HepG2 (cell line): Measurements from ENCODE around the gene TJP3. TPM values are rescaled to one million over a fixed set of nuclear protein-coding genes. Genes with fewer than 3 reads are reported as not detected.
A peak's percentile ranks its signal among the peaks of the same experiment; 100 is the strongest.

Source experiments
- ATAC-seq: fragments of 200-7000 bp; cut with Tn5 transposase; 3 replicates; pipeline ENCODE4 v1.9.1; 2020; ENCODE audit warnings: mild to moderate bottlenecking, moderate library complexity
- BruUV-seq: library from RNA; stranded (reverse); fragments of 400-500 nt; replicated peaks from 2 replicates; lab custom pipeline; 2021; lab: Mats Ljungman, UMichigan
- CTCF ChIA-PET: fragments of 300-600 bp; formaldehyde crosslinking; extraction: SDS; loops from one replicate; lab custom pipeline; 2021; ENCODE audit warnings: low total read pairs, inconsistent platforms, low intra/inter-chr PET ratio; lab: Yijun Ruan, JAX
- POLR2A ChIA-PET: fragments of 350-600 bp; sonication (Branson Sonifier 250); formaldehyde crosslinking; loops from one replicate; lab custom pipeline; 2020; ENCODE audit warnings: antibody characterized with exemption, inconsistent platforms; lab: Yijun Ruan, JAX
- DNase-seq: peaks from one replicate; pipeline ENCODE4 v3.0.0-alpha.2; 2015; ENCODE audit warnings: low spot score
- FAIRE-seq: peaks from 3 replicates; lab custom pipeline; 2011; peaks lifted over from hg19 to GRCh38; lab: Jason Lieb, UNC
- H2AFZ ChIP-seq: one replicate; pipeline ENCODE4 v1.6.1; 2011; ENCODE audit warnings: low read length, inconsistent platforms
- H3K27ac ChIP-seq: fragments of 300-600 bp; 3 replicates; pipeline ENCODE4 v1.8.0; 2011; ENCODE audit warnings: mixed run types, mild to moderate bottlenecking, mixed read lengths, low read length, inconsistent platforms; ENCODE audit not compliant: insufficient read depth; ENCODE audit errors: extremely low read length
- H3K27me3 ChIP-seq, 2 experiments: fragments of 200-600 bp in 1 of 2; 2 replicates in 1 of 2; 3 replicates in 1 of 2; pipeline versions ENCODE4 v1.6.0 to v1.8.0; 2011; ENCODE audit warnings: low read length in 2 of 2, mild to moderate bottlenecking in 2 of 2, moderate library complexity in 2 of 2, inconsistent platforms in 1 of 2; ENCODE audit not compliant: insufficient read depth in 2 of 2, control insufficient read depth in 1 of 2
- H3K36me3 ChIP-seq, 2 experiments: fragments of 200-600 bp in 1 of 2; replicated peaks in 1 of 2; 2 replicates in 1 of 2; 3 replicates in 1 of 2; pipeline versions ENCODE4 v1.5.1 to v1.8.0; 2011; ENCODE audit warnings: low read length in 2 of 2, inconsistent platforms in 1 of 2; ENCODE audit not compliant: insufficient read depth in 2 of 2, control insufficient read depth in 1 of 2
- H3K4me1 ChIP-seq: 2 replicates; pipeline ENCODE4 v1.5.1; 2012; ENCODE audit warnings: low read length, inconsistent platforms; ENCODE audit not compliant: insufficient read depth
- H3K4me2 ChIP-seq: 2 replicates; pipeline ENCODE4 v1.6.0; 2011; ENCODE audit warnings: low read depth, low read length, inconsistent platforms
- H3K4me3 ChIP-seq, 3 experiments: fragments of 200-600 bp in 1 of 3; sonication (generic), shearing (Covaris generic) in 1 of 3; replicated peaks in 1 of 3; 2 replicates each; pipeline ENCODE4 v1.5.1; 2011 to 2016; ENCODE audit warnings: low read length in 3 of 3, inconsistent platforms in 2 of 3, low read depth in 2 of 3, mild to moderate bottlenecking in 2 of 3, control low read depth in 1 of 3, mixed read lengths in 1 of 3; ENCODE audit not compliant: insufficient read depth in 1 of 3
- H3K79me2 ChIP-seq: one replicate; pipeline ENCODE4 v1.6.1; 2011; ENCODE audit warnings: low read length, inconsistent platforms; ENCODE audit not compliant: insufficient read depth
- H3K9ac ChIP-seq: 2 replicates; pipeline ENCODE4 v1.6.0; 2011; ENCODE audit warnings: mild to moderate bottlenecking, low read depth, low read length, inconsistent platforms; ENCODE audit not compliant: insufficient read depth
- H3K9me3 ChIP-seq: 2 replicates; pipeline ENCODE4 v1.5.1; 2012; ENCODE audit warnings: mild to moderate bottlenecking, low read length
- H4K20me1 ChIP-seq: 2 replicates; pipeline ENCODE4 v1.6.0; 2011; ENCODE audit warnings: inconsistent platforms, mild to moderate bottlenecking, low read length, moderate library complexity; ENCODE audit not compliant: insufficient read depth
- BATF2 ChIP-seq: sonication (generic); formaldehyde crosslinking; IDR thresholded peaks from 2 replicates; pipeline ENCODE4 v1.8.0; 2022; ENCODE audit warnings: mild to moderate bottlenecking, missing genetic modification reagents, moderate library complexity
- EP300 ChIP-seq, 3 experiments: sonication (generic) in 1 of 3; formaldehyde crosslinking in 1 of 3; IDR thresholded peaks; 2 replicates each; pipeline versions ENCODE4 v1.5.1 to v1.6.1; 2011 to 2020; ENCODE audit warnings: low read depth in 2 of 3, low read length in 2 of 3, borderline replicate concordance in 1 of 3, improper control_type of control experiment in 1 of 3, mild to moderate bottlenecking in 1 of 3, missing genetic modification reagents in 1 of 3, moderate library complexity in 1 of 3
- GABPA ChIP-seq, 2 experiments: IDR thresholded peaks; 2 replicates each; pipeline ENCODE4 v1.6.1; 2011 to 2016; ENCODE audit warnings: low read depth in 2 of 2, low read length in 1 of 2, missing biosample characterization in 1 of 2, missing genetic modification characterization in 1 of 2
- MIER2 ChIP-seq: IDR thresholded peaks from 2 replicates; pipeline ENCODE4 v1.6.1; 2016; ENCODE audit warnings: missing biosample characterization, missing genetic modification reagents
- NFYB ChIP-seq: sonication (generic); formaldehyde crosslinking; IDR thresholded peaks from 2 replicates; pipeline ENCODE4 v1.4.0; 2020; ENCODE audit warnings: missing genetic modification reagents
- SALL1 ChIP-seq: sonication (generic); formaldehyde crosslinking; IDR thresholded peaks from 2 replicates; pipeline ENCODE4 v1.8.0; 2022; ENCODE audit warnings: mild to moderate bottlenecking, missing genetic modification reagents
- SMAD1 ChIP-seq: sonication (generic); formaldehyde crosslinking; IDR thresholded peaks from 2 replicates; pipeline ENCODE4 v1.4.0; 2020; ENCODE audit warnings: missing genetic modification reagents, low read depth, mild to moderate bottlenecking, borderline replicate concordance
- TEAD3 ChIP-seq: optimal IDR thresholded peaks from 2 replicates; pipeline ENCODE3; 2016; ENCODE audit warnings: borderline replicate concordance
- ZNF12 ChIP-seq: sonication (generic); formaldehyde crosslinking; IDR thresholded peaks from 2 replicates; pipeline ENCODE4 v1.5.0; 2020; ENCODE audit warnings: missing genetic modification reagents
- ZNF224 ChIP-seq: sonication (generic); formaldehyde crosslinking; IDR thresholded peaks from 2 replicates; pipeline ENCODE4 v1.5.0; 2020; ENCODE audit warnings: mild to moderate bottlenecking, missing genetic modification reagents
- ZNF274 ChIP-seq: sonication (generic); formaldehyde crosslinking; IDR thresholded peaks from 2 replicates; pipeline ENCODE4 v1.5.1; 2020; ENCODE audit warnings: mild to moderate bottlenecking, missing genetic modification reagents
- ZNF3 ChIP-seq: IDR thresholded peaks from 2 replicates; pipeline ENCODE4 v1.7.0; 2017; ENCODE audit warnings: inconsistent platforms
- ZSCAN9 ChIP-seq: IDR thresholded peaks from 2 replicates; pipeline ENCODE4 v1.6.1; 2016; ENCODE audit warnings: borderline replicate concordance
- WGBS: methylation state at CpG from one replicate; pipeline ENCODE4 v1.1.6; 2017; ENCODE audit warnings: low lambda C conversion rate; 5-methylcytosine and 5-hydroxymethylcytosine counted together
- in situ Hi-C: cut with HindIII; loops from 2 replicates; pipeline ENCODE4 v1.10.0; 2017; ENCODE audit warnings: low pct_unique_long_range_greater_than_20kb; ENCODE audit not compliant: extremely low pct_ligation_motif_present
- intact Hi-C: fragments of 100-400 bp; cut with micrococcal nuclease; formaldehyde crosslinking; loops from one replicate; pipeline ENCODE4 v1.10.0; 2022; ENCODE audit not compliant: unreplicated experiment
- polyA plus RNA-seq, 8 experiments: library from polyadenylated mRNA; depleted of rRNA in 3 of 8; stranded (reverse) in 7 of 8; unstranded in 1 of 8; fragments of >200 nt; fragmentation: Illumina TruSeq in 4 of 8; extraction: Trizol in 4 of 8; gene quantifications; 2 replicates each; pipeline versions ENCODE4 v1.2.1 to v1.2.3, GENCODE V29; 2011 to 2016; ENCODE audit warnings: low read depth in 4 of 8, missing spikeins in 1 of 8, mixed read lengths in 1 of 8; ENCODE audit not compliant: insufficient read depth in 1 of 8
- total RNA-seq, 5 experiments: library from RNA; depleted of rRNA; stranded (reverse); fragments of >200 nt; fragmentation: Illumina TruSeq; extraction: Trizol; gene quantifications; 2 replicates each; pipeline ENCODE4 v1.2.3, GENCODE V29; 2016; ENCODE audit warnings: low read depth in 1 of 5
- TF ChIP-seq, protein P1 (sequence below): sonication (generic); formaldehyde crosslinking; IDR thresholded peaks from 2 replicates; pipeline ENCODE4 v1.4.0; 2020; ENCODE audit warnings: missing genetic modification reagents, borderline replicate concordance
- TF ChIP-seq, protein P2 (sequence below), 2 experiments: fragments of 450-650 bp in 1 of 2; sonication (generic) in 1 of 2; formaldehyde crosslinking; IDR thresholded peaks; 2 replicates each; pipeline versions ENCODE4 v1.5.0 to v1.8.0; 2020 to 2022; ENCODE audit warnings: mild to moderate bottlenecking in 1 of 2, missing genetic modification reagents in 1 of 2
- TF ChIP-seq, protein P3 (sequence below): fragments of 450-650 bp; IDR thresholded peaks from 2 replicates; pipeline ENCODE4 v1.6.1; 2016
- TF ChIP-seq, protein P4 (sequence below): sonication (generic); formaldehyde crosslinking; IDR thresholded peaks from 2 replicates; pipeline ENCODE4 v1.4.0; 2020; ENCODE audit warnings: mild to moderate bottlenecking, missing genetic modification reagents

The TJP3 gene
- total and polyA plus RNA-seq, 2 of the 13 experiments (the other 11 are each of a cell fraction or from before 2014, with no cell fraction given) = 2.3 to 21.5 TPM

DNA sequence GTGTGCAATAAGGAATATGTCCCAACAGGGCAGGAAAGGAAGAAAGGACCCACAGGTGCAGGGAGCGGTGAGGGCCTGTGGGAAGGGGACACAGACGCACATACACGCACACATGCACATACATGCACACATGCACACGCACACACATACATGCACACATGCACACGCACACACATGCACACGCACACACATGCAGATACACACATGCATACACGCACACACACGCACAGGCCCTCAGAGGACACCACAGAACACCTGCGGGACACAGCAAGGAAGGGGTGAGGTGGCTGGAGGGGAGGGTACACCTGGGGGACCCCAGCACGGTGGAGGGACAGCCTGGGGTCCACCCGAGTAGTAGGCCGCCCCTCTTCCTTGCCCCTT lies 20.8 kb upstream of the TJP3 start:
- Histone ChIP-seq H3K4me2 (peak overlapping the region; percentile 69; the same call in 1 of the 2 replicates), H3K9ac (no peak overlapping the region), H3K27me3 (no peaks in the 10 kb centered on the region), H3K79me2 (peaks cover 3% of the 10 kb centered on the region), H3K27ac (peak overlapping the region; percentile 68), H3K4me3 (peak overlapping the region; percentile 37 to 66 (median 60); a peak in 4 of 6 replicates), H2AFZ (no peak overlapping the region), H3K36me3 (peaks cover 2 to 5% of the 10 kb centered on the region in 2 experiments; a peak in 3 of 5 replicates), H3K4me1 (peaks cover 22% of the 10 kb centered on the region), H3K9me3 (peaks cover 9% of the 10 kb centered on the region; the same call in 1 of the 2 replicates), H4K20me1 (peaks cover 1% of the 10 kb centered on the region; the same call in 1 of the 2 replicates)
- ChIA-PET CTCF (no interaction called here), POLR2A (interaction anchor here (0.6 to 1.7 kb wide), 4 partner anchors 13 to 75 kb away, joined by 3 to 7 read pairs (median 4); partner anchors contain the start of genes MRPL54, PIP5K1C and TJP3)
- TF ChIP-seq TEAD3 (CRISPR knock-in tag) (no peak), SMAD1 (CRISPR knock-in tag) (no peak), NFYB (CRISPR knock-in tag) (no peak), GABPA (IDR thresholded peaks at IDR 0.05; ENCODE audit: low read depth, low read length) (no peak), GABPA (CRISPR knock-in tag; IDR thresholded peaks at IDR 0.05; ENCODE audit: low read depth) (no peak), SALL1 (CRISPR knock-in tag) (no peak), ZNF12 (no peak), BATF2 (CRISPR knock-in tag) (no peak), ZSCAN9 (CRISPR knock-in tag) (no peak), MIER2 (CRISPR knock-in tag) (no peak), ZNF274 (CRISPR knock-in tag) (no peak), ZNF224 (CRISPR knock-in tag) (no peak), ZNF3 (CRISPR knock-in tag) (no peak), EP300 (IDR thresholded peaks at IDR 0.05; ENCODE audit: low read depth in 2 of 2, low read length in 2 of 2) (no peak), EP300 (CRISPR knock-in tag; IDR thresholded peaks at IDR 0.05; ENCODE audit: borderline replicate concordance) (no peak)
- TF ChIP-seq, protein P1, sequence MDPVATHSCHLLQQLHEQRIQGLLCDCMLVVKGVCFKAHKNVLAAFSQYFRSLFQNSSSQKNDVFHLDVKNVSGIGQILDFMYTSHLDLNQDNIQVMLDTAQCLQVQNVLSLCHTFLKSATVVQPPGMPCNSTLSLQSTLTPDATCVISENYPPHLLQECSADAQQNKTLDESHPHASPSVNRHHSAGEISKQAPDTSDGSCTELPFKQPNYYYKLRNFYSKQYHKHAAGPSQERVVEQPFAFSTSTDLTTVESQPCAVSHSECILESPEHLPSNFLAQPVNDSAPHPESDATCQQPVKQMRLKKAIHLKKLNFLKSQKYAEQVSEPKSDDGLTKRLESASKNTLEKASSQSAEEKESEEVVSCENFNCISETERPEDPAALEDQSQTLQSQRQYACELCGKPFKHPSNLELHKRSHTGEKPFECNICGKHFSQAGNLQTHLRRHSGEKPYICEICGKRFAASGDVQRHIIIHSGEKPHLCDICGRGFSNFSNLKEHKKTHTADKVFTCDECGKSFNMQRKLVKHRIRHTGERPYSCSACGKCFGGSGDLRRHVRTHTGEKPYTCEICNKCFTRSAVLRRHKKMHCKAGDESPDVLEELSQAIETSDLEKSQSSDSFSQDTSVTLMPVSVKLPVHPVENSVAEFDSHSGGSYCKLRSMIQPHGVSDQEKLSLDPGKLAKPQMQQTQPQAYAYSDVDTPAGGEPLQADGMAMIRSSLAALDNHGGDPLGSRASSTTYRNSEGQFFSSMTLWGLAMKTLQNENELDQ (CRISPR knock-in tag) = no peak
- TF ChIP-seq, protein P2, sequence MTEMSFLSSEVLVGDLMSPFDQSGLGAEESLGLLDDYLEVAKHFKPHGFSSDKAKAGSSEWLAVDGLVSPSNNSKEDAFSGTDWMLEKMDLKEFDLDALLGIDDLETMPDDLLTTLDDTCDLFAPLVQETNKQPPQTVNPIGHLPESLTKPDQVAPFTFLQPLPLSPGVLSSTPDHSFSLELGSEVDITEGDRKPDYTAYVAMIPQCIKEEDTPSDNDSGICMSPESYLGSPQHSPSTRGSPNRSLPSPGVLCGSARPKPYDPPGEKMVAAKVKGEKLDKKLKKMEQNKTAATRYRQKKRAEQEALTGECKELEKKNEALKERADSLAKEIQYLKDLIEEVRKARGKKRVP (CRISPR knock-in tag; IDR thresholded peaks at IDR 0.05) = no peak
- TF ChIP-seq, protein P3, sequence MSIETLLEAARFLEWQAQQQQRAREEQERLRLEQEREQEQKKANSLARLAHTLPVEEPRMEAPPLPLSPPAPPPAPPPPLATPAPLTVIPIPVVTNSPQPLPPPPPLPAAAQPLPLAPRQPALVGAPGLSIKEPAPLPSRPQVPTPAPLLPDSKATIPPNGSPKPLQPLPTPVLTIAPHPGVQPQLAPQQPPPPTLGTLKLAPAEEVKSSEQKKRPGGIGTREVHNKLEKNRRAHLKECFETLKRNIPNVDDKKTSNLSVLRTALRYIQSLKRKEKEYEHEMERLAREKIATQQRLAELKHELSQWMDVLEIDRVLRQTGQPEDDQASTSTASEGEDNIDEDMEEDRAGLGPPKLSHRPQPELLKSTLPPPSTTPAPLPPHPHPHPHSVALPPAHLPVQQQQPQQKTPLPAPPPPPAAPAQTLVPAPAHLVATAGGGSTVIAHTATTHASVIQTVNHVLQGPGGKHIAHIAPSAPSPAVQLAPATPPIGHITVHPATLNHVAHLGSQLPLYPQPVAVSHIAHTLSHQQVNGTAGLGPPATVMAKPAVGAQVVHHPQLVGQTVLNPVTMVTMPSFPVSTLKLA = peak; percentile 51
- TF ChIP-seq, protein P4, sequence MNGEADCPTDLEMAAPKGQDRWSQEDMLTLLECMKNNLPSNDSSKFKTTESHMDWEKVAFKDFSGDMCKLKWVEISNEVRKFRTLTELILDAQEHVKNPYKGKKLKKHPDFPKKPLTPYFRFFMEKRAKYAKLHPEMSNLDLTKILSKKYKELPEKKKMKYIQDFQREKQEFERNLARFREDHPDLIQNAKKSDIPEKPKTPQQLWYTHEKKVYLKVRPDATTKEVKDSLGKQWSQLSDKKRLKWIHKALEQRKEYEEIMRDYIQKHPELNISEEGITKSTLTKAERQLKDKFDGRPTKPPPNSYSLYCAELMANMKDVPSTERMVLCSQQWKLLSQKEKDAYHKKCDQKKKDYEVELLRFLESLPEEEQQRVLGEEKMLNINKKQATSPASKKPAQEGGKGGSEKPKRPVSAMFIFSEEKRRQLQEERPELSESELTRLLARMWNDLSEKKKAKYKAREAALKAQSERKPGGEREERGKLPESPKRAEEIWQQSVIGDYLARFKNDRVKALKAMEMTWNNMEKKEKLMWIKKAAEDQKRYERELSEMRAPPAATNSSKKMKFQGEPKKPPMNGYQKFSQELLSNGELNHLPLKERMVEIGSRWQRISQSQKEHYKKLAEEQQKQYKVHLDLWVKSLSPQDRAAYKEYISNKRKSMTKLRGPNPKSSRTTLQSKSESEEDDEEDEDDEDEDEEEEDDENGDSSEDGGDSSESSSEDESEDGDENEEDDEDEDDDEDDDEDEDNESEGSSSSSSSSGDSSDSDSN (CRISPR knock-in tag) = 0 out of 2 replicates have a peak, but pooled peaks have one; percentile 0
- BruUV-seq = no TSS peak
- DNase-seq (no peak), ATAC-seq (no peak), FAIRE-seq (no peak)
- intact Hi-C loops = no loop called here
- in situ Hi-C loops = no loop called here
- 86% methylated on average over 10 of the region's 12 CpGs for WGBS
